ENCODE measurements around the gene SIGLEC12. TPM values are rescaled to one million over a fixed set of nuclear protein-coding genes. Genes with fewer than 3 reads are reported as not detected.

SIGLEC12 gene
- total RNA-seq, 2 experiments from 2014 or later: not detected

GRCh38 chr19:51542699-51543098 lies 41.1 kb upstream of the SIGLEC12 start:
- DNase-seq (no peak), ATAC-seq (ENCODE audit: poor library complexity) (no peak)
- Histone ChIP-seq H3K27me3 (ENCODE audit: control insufficient read depth in 1 of 2, insufficient read depth in 2 of 2, low read length in 2 of 2) (peaks cover 19 to 26% of the 10 kb centered on the region in 2 experiments), H3K4me1 (ENCODE audit: insufficient read depth, low read length) (peaks cover 4% of the 10 kb centered on the region), H3K36me3 (ENCODE audit: insufficient read depth, low read length) (no peaks in the 10 kb centered on the region), H3K9me3 (ENCODE audit: control insufficient read depth in 1 of 2, insufficient read depth in 1 of 2, low read length in 2 of 2) (peaks cover 0 to 3% of the 10 kb centered on the region in 2 experiments), H3K4me3 (ENCODE audit: low read length) (no peak overlapping the region), H3K27ac (ENCODE audit: low read depth in 1 of 2, low read length in 2 of 2) (no peak overlapping the region)
- H3K36me3 Mint-ChIP-seq (ENCODE audit: low read depth): no peaks in the 10 kb centered on the region
- ChIA-PET CTCF (no interaction called here), POLR2A (no interaction called here)
- H3K27ac Mint-ChIP-seq: no peak overlapping the region
- TF ChIP-seq, protein P1, sequence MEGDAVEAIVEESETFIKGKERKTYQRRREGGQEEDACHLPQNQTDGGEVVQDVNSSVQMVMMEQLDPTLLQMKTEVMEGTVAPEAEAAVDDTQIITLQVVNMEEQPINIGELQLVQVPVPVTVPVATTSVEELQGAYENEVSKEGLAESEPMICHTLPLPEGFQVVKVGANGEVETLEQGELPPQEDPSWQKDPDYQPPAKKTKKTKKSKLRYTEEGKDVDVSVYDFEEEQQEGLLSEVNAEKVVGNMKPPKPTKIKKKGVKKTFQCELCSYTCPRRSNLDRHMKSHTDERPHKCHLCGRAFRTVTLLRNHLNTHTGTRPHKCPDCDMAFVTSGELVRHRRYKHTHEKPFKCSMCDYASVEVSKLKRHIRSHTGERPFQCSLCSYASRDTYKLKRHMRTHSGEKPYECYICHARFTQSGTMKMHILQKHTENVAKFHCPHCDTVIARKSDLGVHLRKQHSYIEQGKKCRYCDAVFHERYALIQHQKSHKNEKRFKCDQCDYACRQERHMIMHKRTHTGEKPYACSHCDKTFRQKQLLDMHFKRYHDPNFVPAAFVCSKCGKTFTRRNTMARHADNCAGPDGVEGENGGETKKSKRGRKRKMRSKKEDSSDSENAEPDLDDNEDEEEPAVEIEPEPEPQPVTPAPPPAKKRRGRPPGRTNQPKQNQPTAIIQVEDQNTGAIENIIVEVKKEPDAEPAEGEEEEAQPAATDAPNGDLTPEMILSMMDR (IDR thresholded peaks at IDR 0.05): no peak
- H3K27me3 Mint-ChIP-seq: peaks cover 64% of the 10 kb centered on the region
- no peak overlapping the region for H3K4me3 Mint-ChIP-seq
- no peaks in the 10 kb centered on the region for H3K9me3 Mint-ChIP-seq
- intact Hi-C loops (cut with DNase I, micrococcal nuclease): no loop called here
- H3K4me1 Mint-ChIP-seq (ENCODE audit: low read depth): peaks cover 8% of the 10 kb centered on the region

- TF ChIP-seq, protein P1 (IDR thresholded peaks at IDR 0.05): no peak
- H3K9me3 Mint-ChIP-seq: no peaks in the 10 kb centered on the region
- H3K4me1 ChIP-seq (ENCODE audit: insufficient read depth, low read length): no peaks in the 10 kb centered on the region
- no peaks in the 10 kb centered on the region for H3K36me3 ChIP-seq (ENCODE audit: insufficient read depth, low read length)
- POLR2A ChIA-PET: no interaction called here
- H3K27ac Mint-ChIP-seq: no peak overlapping the region
- H3K27ac ChIP-seq (ENCODE audit: low read depth in 1 of 2, low read length in 2 of 2): no peak overlapping the region
- ATAC-seq (ENCODE audit: poor library complexity) (no peak), DNase-seq (no peak)
- H3K4me3 ChIP-seq (ENCODE audit: low read length): no peak overlapping the region
- H3K4me3 Mint-ChIP-seq: no peak overlapping the region
- intact Hi-C loops (cut with DNase I, micrococcal nuclease): no loop called here
- H3K27me3 Mint-ChIP-seq: peaks cover 65% of the 10 kb centered on the region
- peaks cover 21 to 23% of the 10 kb centered on the region in 2 experiments for H3K27me3 ChIP-seq (ENCODE audit: control insufficient read depth in 1 of 2, insufficient read depth in 2 of 2, low read length in 2 of 2)
- H3K9me3 ChIP-seq (ENCODE audit: control insufficient read depth in 1 of 2, insufficient read depth in 1 of 2, low read length in 2 of 2): peaks cover 0 to 6% of the 10 kb centered on the region in 2 experiments
- peaks cover 4% of the 10 kb centered on the region for H3K4me1 Mint-ChIP-seq (ENCODE audit: low read depth)
- H3K36me3 Mint-ChIP-seq (ENCODE audit: low read depth): no peaks in the 10 kb centered on the region
- CTCF ChIA-PET: no interaction called here
Observed at GRCh38 chr19:51541458-51542357, 40.1 kb upstream of the SIGLEC12 start.

GRCh38 chr19:51539821-51540366 lies 38.3 kb upstream of the SIGLEC12 start:
- Mint-ChIP-seq H3K4me1 (ENCODE audit: low read depth) (no peaks in the 10 kb centered on the region), H3K4me3 (no peak overlapping the region), H3K27ac (no peak overlapping the region), H3K9me3 (peaks cover 4% of the 10 kb centered on the region), H3K27me3 (peaks cover 76% of the 10 kb centered on the region), H3K36me3 (ENCODE audit: low read depth) (no peaks in the 10 kb centered on the region)
- peaks cover 0 to 6% of the 10 kb centered on the region in 2 experiments for H3K9me3 ChIP-seq (ENCODE audit: control insufficient read depth in 1 of 2, insufficient read depth in 1 of 2, low read length in 2 of 2)
- ChIA-PET CTCF (no interaction called here), POLR2A (no interaction called here)
- no peak overlapping the region for H3K4me3 ChIP-seq (ENCODE audit: low read length)
- peaks cover 12 to 16% of the 10 kb centered on the region in 2 experiments for H3K27me3 ChIP-seq (ENCODE audit: control insufficient read depth in 1 of 2, insufficient read depth in 2 of 2, low read length in 2 of 2)
- ATAC-seq (ENCODE audit: poor library complexity) (no peak), DNase-seq (no peak)
- no peaks in the 10 kb centered on the region for H3K36me3 ChIP-seq (ENCODE audit: insufficient read depth, low read length)
- H3K4me1 ChIP-seq (ENCODE audit: insufficient read depth, low read length): no peaks in the 10 kb centered on the region
- H3K27ac ChIP-seq (ENCODE audit: low read depth in 1 of 2, low read length in 2 of 2): no peak overlapping the region
- TF ChIP-seq, protein P1 (IDR thresholded peaks at IDR 0.05): no peak
- intact Hi-C loops (cut with DNase I, micrococcal nuclease): no loop called here
